Right lobe of liver (tissue), 4 donors: ENCODE data around the gene NFKBIL1.

ENCODE experiments used
- POLR2A ChIP-seq: fragments of 450-650 bp; IDR thresholded peaks from one replicate; pipeline ENCODE4 v1.6.1; 2017; ENCODE audit warnings: antibody characterized with exemption, mild to moderate bottlenecking
- TF ChIP-seq, protein P1 (sequence below), 4 donors: fragments of 200-600 bp in 3 of 4; fragments of 450-650 bp in 1 of 4; IDR thresholded peaks; one replicate each; pipeline versions ENCODE4 v1.5.1 to v1.8.0; 2016 to 2022; ENCODE audit warnings: antibody characterized with exemption in 4 of 4, mild to moderate bottlenecking in 2 of 4
- donor health status: DM: no; HTN: no; CAD: no.
- donor health status: DM: no; HTN: no; CAD: no.
- donor health status: DM: no; HTN: yes; CAD: no.

DNA sequence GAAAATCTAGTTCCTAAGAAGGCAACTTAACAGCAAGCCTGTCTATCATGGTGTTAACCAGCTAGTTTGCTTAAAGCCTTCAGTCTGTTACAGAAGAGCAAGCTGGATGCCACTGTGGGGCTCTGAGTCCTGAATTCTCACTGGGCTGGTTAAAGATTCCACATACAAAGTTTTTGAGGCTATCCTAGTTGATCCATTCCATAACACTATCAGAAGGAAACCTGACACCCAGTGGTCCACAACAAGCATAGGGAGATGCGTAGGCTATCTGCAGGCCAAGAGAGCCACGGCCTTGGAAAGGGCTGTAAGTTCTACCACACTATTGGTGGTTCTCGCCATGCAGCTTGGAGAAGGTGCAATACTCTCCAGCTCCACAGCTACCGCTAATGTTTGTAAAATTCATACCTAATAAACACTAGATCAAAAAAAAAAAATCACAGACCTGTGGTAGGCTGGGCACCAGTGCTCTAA, 19.1 kb upstream of the NFKBIL1 start:
- no peak for TF ChIP-seq POLR2A
- TF ChIP-seq, protein P1, sequence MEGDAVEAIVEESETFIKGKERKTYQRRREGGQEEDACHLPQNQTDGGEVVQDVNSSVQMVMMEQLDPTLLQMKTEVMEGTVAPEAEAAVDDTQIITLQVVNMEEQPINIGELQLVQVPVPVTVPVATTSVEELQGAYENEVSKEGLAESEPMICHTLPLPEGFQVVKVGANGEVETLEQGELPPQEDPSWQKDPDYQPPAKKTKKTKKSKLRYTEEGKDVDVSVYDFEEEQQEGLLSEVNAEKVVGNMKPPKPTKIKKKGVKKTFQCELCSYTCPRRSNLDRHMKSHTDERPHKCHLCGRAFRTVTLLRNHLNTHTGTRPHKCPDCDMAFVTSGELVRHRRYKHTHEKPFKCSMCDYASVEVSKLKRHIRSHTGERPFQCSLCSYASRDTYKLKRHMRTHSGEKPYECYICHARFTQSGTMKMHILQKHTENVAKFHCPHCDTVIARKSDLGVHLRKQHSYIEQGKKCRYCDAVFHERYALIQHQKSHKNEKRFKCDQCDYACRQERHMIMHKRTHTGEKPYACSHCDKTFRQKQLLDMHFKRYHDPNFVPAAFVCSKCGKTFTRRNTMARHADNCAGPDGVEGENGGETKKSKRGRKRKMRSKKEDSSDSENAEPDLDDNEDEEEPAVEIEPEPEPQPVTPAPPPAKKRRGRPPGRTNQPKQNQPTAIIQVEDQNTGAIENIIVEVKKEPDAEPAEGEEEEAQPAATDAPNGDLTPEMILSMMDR (IDR thresholded peaks at IDR 0.05), result no peak
